HS-5 (cell line): Measurements from ENCODE around the gene NCR3LG1.
"Not testable (repeated sequence)": the region's sequence is repeated elsewhere in the genome, so short reads cannot be mapped to it uniquely, and the experiment has no call there.

Source experiments
- DNase-seq: peaks from one replicate; pipeline ENCODE4 v3.0.0-alpha.2; 2012; ENCODE audit warnings: low read depth

Gene NCR3LG1

DNA sequence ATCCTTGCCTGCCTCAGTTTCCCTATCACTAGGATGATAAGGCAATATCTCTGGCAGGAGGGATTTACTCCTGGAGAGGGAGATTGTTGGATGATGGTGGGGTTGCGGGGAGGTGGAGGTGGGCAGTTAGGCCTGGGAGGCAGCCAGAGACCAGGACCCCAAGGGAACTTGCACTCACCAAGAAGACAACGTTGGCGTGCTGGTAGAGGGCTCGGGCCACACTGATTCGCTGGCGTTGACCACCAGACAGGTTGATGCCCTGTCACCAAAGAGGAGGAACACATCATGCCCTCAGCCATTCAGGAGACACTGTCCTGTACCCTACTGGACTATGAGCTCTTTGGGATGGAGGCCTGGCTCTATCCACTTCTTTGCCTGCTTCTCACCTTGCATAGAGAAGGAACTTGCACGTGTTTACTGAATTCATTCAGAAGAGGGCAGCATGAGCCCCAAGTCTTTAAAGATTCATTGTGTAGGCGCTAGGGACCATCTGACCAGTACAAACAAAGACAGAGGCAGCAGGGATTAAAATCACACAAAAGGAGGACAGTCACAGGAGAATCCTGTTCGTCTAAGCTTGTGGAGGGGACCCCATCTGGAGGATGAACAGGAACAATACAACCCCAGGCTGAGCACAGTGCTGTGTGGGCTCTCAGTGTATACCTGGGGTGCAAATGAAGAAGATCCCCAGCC, 61.0 kb downstream of the NCR3LG1 start:
- DNase-seq: no peak

DNA sequence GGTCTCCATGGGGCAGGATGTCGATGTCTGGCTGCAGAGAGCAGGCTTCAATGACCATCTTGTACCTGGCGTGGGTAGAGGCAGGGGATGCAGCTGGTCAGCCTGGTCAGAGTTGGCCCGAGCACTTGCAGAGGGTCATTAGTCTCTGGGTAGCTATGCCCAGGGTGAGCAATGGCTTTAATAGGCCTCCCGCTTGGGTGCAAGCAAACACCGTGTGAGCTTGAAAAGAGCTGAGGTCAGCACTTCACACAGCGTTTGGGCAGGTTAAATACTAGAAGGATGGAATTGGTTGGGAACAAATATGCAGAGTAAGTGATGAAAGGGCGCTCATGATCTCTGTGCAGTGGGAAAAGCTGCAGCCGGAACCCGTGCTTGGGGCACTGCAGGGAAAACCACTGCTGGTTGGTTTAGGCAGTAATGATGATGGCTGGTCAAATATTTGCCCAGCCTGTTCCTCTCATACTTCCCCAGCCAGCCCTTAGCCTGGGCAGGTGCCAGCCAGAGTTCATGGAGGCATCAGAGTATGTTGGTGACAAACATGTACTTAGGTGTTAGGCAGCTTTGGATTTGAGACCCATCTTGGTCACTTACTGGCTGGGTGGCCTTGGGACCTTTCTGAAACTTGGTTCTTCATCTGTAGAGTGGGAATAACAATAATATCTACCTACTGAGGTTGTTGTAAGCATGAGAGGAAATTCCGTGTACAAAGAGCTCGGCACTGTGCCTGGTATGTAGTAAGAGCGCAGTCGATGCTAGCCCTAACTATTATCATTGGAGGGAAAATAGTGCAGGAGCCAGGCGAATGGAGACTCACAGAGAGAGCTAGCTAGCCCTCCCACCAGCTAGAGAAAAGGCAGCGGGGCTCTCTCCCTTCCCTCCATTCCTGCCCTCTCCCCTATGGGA, 62.1 kb downstream of the NCR3LG1 start:
- no peak for DNase-seq

DNA sequence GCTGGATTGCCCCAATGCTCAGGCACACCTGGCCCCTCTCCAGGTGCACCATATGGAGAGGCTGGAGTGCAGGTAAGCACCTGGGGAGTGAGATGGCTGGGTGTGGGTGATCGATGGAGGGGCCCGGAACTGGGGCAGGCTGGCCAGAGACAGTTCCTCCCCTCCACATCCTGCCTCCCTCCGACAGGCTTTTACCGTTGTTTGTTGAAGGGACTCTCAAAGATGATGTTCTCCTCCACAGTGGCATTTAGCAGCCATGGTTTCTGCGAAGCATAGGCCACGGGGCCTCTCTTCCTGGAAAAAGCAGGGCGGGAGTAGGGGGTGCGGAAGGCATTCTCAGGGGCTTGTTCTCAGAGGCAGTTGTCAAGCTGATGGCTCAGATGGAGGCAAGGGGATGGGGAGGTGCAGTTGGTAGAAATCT, 62.7 kb downstream of the NCR3LG1 start:
- DNase-seq: no peak

DNA sequence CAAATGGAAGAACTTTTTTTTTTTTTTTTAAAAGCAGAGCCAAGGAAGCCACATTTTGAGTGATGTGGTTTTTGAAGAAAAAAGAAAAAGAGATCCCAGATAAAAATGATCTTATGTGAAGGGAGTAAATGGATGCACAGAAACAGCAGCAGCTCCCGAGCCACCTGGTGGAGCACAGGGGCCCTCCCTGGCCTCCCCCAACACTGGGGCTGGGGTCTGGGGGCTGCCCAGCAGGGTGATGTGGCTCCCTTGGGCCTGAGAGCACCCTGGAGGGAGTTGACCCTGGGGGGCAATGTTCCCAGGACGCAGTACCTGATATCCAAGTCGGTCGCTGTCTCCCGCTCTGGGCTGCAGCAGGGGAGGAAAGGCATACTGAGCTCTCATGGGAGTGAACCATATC, 63.4 kb downstream of the NCR3LG1 start:
- DNase-seq: no peak

DNA sequence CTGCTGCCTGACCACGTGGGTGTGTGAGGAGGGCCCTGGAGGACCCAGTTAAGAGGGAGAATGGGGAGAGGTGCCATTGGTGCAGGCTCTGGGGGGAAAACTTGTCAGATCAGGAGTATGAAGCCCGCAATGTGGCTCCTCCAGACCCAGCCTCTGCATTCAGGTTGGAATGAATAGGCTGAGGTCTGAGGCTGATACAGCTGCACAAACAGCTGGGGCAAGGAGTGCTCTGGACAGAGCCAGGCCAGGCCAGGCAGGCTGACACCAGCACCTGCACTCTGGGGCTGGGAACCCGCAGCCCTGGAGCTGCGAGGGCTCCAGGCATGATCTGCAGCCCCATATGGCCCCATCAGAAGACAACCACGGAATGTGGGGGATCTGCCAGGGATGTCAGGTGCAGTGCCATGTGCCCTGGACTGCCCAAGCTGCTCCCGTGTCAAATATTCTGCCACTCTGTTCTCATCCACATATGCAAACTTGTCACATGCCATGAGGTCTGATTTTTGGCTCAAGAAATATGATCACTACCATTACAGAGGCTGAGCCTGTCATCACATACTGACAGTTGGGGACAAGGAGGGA, 64.0 kb downstream of the NCR3LG1 start:
- DNase-seq: no peak

DNA sequence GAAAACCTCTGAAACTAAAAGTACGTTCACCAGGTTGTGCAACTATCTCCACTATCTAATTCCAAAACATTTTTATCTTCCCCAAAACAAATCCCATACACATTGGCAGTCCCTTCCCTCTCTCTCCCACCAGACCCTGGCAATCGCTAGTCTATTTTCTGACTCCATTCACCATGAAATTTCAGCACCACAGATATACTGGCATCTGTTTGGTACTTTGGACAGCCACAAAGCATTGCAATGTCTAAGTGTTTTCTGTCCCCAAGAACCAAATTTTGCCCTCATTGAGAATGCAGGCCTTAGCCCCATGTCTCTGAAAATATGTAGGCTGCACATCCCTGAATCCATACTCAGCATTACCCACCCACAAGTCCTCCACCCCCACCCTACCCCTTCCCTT, 64.9 kb downstream of the NCR3LG1 start:
- DNase-seq: no peak

GRCh38 chr11:17418444-17419081, 67.0 kb downstream of the NCR3LG1 start:
- DNase-seq: no peak

DNA sequence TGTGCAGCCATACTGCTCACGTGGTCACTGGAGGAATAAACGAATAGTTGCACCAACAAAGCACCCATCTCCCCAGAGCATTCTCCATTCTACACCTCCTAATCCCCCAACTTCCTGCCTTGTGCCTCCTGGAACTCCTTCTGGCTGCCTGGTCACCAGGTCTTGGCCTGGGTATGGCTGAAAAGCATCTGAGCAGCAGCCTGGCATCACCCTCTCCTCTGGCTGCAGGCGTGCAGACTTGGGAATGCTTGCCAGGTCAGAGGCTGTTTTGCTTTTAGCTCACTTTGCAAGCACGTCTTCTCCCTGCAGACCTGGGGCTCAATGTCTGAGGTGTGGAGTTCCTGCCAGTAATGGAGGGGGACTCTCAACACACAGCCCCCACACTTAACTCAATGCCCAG, 70.2 kb downstream of the NCR3LG1 start:
- no peak for DNase-seq

DNA sequence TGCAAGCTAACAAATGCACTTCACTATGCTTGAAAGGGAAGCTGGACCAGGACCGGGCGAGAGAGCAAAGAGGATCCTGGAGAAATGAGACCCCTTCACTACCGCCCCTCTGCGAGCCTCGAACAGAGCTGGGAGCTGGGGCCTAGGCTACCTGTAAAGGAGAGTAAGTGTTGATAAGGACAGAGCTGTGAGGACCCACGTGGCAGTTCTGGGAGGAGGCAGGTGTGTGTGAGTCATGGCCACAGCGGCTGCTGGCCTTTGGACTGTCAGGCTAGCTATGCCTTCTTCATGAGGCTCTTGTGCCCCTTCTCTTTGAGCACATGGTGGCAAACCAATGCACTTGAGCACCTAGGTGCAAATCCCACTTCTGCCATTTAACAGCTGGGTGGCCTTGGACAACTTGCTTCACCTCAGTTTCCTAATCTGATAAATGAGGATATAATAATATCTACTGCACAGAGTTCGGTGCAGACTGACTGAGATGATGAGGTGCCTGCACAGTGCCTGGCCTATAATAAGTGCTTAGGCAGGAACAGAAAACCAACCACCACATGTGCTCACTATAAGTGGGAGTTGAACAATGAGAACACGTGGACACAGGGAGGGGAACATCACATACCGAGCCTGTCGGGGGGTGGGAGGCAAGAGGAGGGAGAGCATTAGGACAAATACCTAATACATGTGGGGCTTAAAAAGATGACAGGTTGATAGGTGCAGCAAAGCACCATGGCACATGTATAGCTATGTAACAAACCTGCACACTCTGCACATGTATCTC, 72.1 kb downstream of the NCR3LG1 start:
- no peak for DNase-seq

DNA sequence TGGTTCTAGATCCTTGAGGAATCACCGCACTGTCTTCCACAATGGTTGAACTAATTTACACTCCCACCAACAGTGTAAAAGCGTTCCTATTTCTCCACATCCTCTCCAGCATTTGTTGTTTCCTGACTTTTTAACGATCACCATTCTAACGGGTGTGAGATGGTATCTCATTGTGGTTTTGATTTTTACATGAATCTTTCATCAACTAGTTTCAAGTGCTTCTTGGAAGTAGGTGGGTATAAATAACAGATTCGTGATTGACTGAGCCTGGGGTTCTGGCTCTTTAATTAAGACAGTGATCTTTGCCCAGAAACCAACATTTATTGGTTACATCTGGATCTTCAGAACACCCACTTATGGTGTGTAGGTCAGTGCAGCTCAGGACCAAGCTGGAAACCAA, 74.6 kb downstream of the NCR3LG1 start:
- not testable (repeated sequence) for DNase-seq
